Activated T-helper 1 cell treated with anti-CD3 and anti-CD28 coated beads, Interleukin-12 subunit alpha, Interleukin-12 subunit beta, Interleukin-2, Interleukin-4 antibody, amounts not matched to agents 30 ng/mL and 10 ng/mL and 1 ng/mL, durations not matched to agents 14 hours and 24 hours and 36 hours (primary cell): ENCODE measurements around the gene AGAP6. TPM values are rescaled to one million over a fixed set of nuclear protein-coding genes. Genes with fewer than 3 reads are reported as not detected.
"Not testable (repeated sequence)": the region's sequence is repeated elsewhere in the genome, so short reads cannot be mapped to it uniquely, and the experiment has no call there.

Source experiments
- DNase-seq: peaks from one replicate; pipeline ENCODE4 v3.0.0; 2021; ENCODE audit warnings: low spot score
- H3K27ac Mint-ChIP-seq: one replicate; pipeline ENCODE4 v1.8.0; 2021; ENCODE audit warnings: mild to moderate bottlenecking, mixed read lengths
- H3K27me3 Mint-ChIP-seq: one replicate; pipeline ENCODE4 v1.8.0; 2022; ENCODE audit warnings: mild to moderate bottlenecking, moderate library complexity, mixed read lengths; ENCODE audit not compliant: insufficient read depth
- H3K36me3 Mint-ChIP-seq: one replicate; pipeline ENCODE4 v1.8.0; 2021; ENCODE audit warnings: low read depth, mixed read lengths
- H3K4me1 Mint-ChIP-seq: one replicate; pipeline ENCODE4 v1.8.0; 2021; ENCODE audit warnings: low read depth, mixed read lengths
- H3K4me3 Mint-ChIP-seq: one replicate; pipeline ENCODE4 v1.8.0; 2021; ENCODE audit warnings: mild to moderate bottlenecking, moderate library complexity, mixed read lengths
- H3K9me3 Mint-ChIP-seq: one replicate; pipeline ENCODE4 v1.8.0; 2021; ENCODE audit warnings: mixed read lengths
- intact Hi-C: fragments of 100-400 bp; cut with micrococcal nuclease; formaldehyde crosslinking; loops from one replicate; pipeline ENCODE4 v1.15.1; 2024
- total RNA-seq: library from RNA; stranded (reverse); gene quantifications from 2 replicates; pipeline ENCODE4 v1.2.3, GENCODE V29; 2022

AGAP6 gene
- total RNA-seq, result 25.0 and 27.6 TPM in 2 replicates

GRCh38 chr10:49988376-49988775 is at the start of gene AGAP6:
Gene AGAP6 (plus strand): TSS chr10:49988406. CDS start chr10:49988716, 310 bp downstream.
- H3K4me1 Mint-ChIP-seq, H3K36me3 Mint-ChIP-seq, H3K27ac Mint-ChIP-seq, H3K9me3 Mint-ChIP-seq, intact Hi-C loops, H3K4me3 Mint-ChIP-seq, H3K27me3 Mint-ChIP-seq, DNase-seq: not testable (repeated sequence)

GRCh38 chr10:49941447-49942338 is 46.5 kb upstream of the AGAP6 start, which contains the start of the genes PARG and TIMM23B:
Gene PARG (minus strand): TSS chr10:49942027. CDS start chr10:49941725, 302 bp downstream.
Gene TIMM23B (plus strand): TSS chr10:49942053. CDS start chr10:49942195, 142 bp downstream.
- intact Hi-C loops, H3K27me3 Mint-ChIP-seq, H3K9me3 Mint-ChIP-seq: not testable (repeated sequence)
- peaks cover 31% of the 10 kb centered on the region for H3K4me1 Mint-ChIP-seq
- peak within 1 kb of the TSS; percentile 97 for H3K4me3 Mint-ChIP-seq
- DNase-seq, result peak; percentile 82
- peak within 1 kb of the TSS; percentile 94 for H3K27ac Mint-ChIP-seq
- peaks cover 16% of the 10 kb centered on the region for H3K36me3 Mint-ChIP-seq

- Mint-ChIP-seq H3K4me3 (peak overlapping the region; percentile 97), H3K4me1 (peaks cover 31% of the 10 kb centered on the region)
- intact Hi-C loops, result not testable (repeated sequence)
These were observed 45.9 kb upstream of the AGAP6 start for GRCh38 chr10:49942339-49942705.

GRCh38 chr10:49943607-49944006 is 44.6 kb upstream of the AGAP6 start:
- intact Hi-C loops, H3K27me3 Mint-ChIP-seq, H3K9me3 Mint-ChIP-seq, DNase-seq: not testable (repeated sequence)
- peaks cover 18% of the 10 kb centered on the region for H3K36me3 Mint-ChIP-seq
- peak overlapping the region; percentile 55 for H3K27ac Mint-ChIP-seq
- peaks cover 31% of the 10 kb centered on the region for H3K4me1 Mint-ChIP-seq
- peak overlapping the region; percentile 97 for H3K4me3 Mint-ChIP-seq

More at GRCh38 chr10:49942339-49942705, 45.9 kb upstream of the AGAP6 start:
- H3K36me3 Mint-ChIP-seq, result peaks cover 16% of the 10 kb centered on the region
- H3K27me3 Mint-ChIP-seq, H3K9me3 Mint-ChIP-seq, DNase-seq: not testable (repeated sequence)
- H3K27ac Mint-ChIP-seq, result peak overlapping the region; percentile 94

- H3K27ac Mint-ChIP-seq, H3K27me3 Mint-ChIP-seq, intact Hi-C loops, H3K9me3 Mint-ChIP-seq, DNase-seq, H3K4me3 Mint-ChIP-seq, H3K4me1 Mint-ChIP-seq: not testable (repeated sequence)
- H3K36me3 Mint-ChIP-seq, result peaks cover 14% of the 10 kb centered on the region
These were observed 40.1 kb upstream of the AGAP6 start for GRCh38 chr10:49948142-49948541.

GRCh38 chr10:49948737-49949136 is 39.5 kb upstream of the AGAP6 start:
- H3K9me3 Mint-ChIP-seq, H3K27ac Mint-ChIP-seq, H3K4me3 Mint-ChIP-seq, DNase-seq, H3K27me3 Mint-ChIP-seq, intact Hi-C loops, H3K4me1 Mint-ChIP-seq: not testable (repeated sequence)
- H3K36me3 Mint-ChIP-seq, result peaks cover 12% of the 10 kb centered on the region

- DNase-seq, H3K4me3 Mint-ChIP-seq, intact Hi-C loops, H3K4me1 Mint-ChIP-seq, H3K27me3 Mint-ChIP-seq, H3K9me3 Mint-ChIP-seq, H3K27ac Mint-ChIP-seq: not testable (repeated sequence)
- peaks cover 13% of the 10 kb centered on the region for H3K36me3 Mint-ChIP-seq
These were observed 36.2 kb upstream of the AGAP6 start for GRCh38 chr10:49952006-49952405.

- H3K4me3 Mint-ChIP-seq, intact Hi-C loops, H3K9me3 Mint-ChIP-seq, H3K27ac Mint-ChIP-seq, H3K27me3 Mint-ChIP-seq, DNase-seq, H3K4me1 Mint-ChIP-seq: not testable (repeated sequence)
- H3K36me3 Mint-ChIP-seq, result peaks cover 15% of the 10 kb centered on the region
These were observed 35.1 kb upstream of the AGAP6 start for GRCh38 chr10:49953122-49953521.

GRCh38 chr10:49970331-49970857 is 17.8 kb upstream of the AGAP6 start:
- H3K9me3 Mint-ChIP-seq, intact Hi-C loops, H3K27me3 Mint-ChIP-seq, H3K27ac Mint-ChIP-seq, DNase-seq, H3K4me3 Mint-ChIP-seq, H3K4me1 Mint-ChIP-seq: not testable (repeated sequence)
- H3K36me3 Mint-ChIP-seq, result peaks cover 11% of the 10 kb centered on the region

- H3K9me3 Mint-ChIP-seq, H3K27me3 Mint-ChIP-seq, H3K27ac Mint-ChIP-seq, H3K4me3 Mint-ChIP-seq, H3K4me1 Mint-ChIP-seq, H3K36me3 Mint-ChIP-seq, intact Hi-C loops, DNase-seq: not testable (repeated sequence)
These were observed 16.7 kb upstream of the AGAP6 start for GRCh38 chr10:49971466-49971865.

- not testable (repeated sequence) for H3K27ac Mint-ChIP-seq, H3K36me3 Mint-ChIP-seq, H3K9me3 Mint-ChIP-seq
These were observed 16.1 kb upstream of the AGAP6 start for GRCh38 chr10:49972094-49972493.

GRCh38 chr10:49977756-49978155 is 10.4 kb upstream of the AGAP6 start:
- H3K9me3 Mint-ChIP-seq, H3K4me3 Mint-ChIP-seq, H3K4me1 Mint-ChIP-seq, DNase-seq, intact Hi-C loops, H3K27ac Mint-ChIP-seq, H3K27me3 Mint-ChIP-seq: not testable (repeated sequence)
- H3K36me3 Mint-ChIP-seq, result peaks cover 12% of the 10 kb centered on the region

More at GRCh38 chr10:49972094-49972493, 16.1 kb upstream of the AGAP6 start:
- H3K4me3 Mint-ChIP-seq, DNase-seq, intact Hi-C loops, H3K4me1 Mint-ChIP-seq, H3K27me3 Mint-ChIP-seq: not testable (repeated sequence)

GRCh38 chr10:49987207-49987606 is 999 bp upstream of the AGAP6 start:
- H3K4me1 Mint-ChIP-seq, H3K4me3 Mint-ChIP-seq, H3K27ac Mint-ChIP-seq, H3K9me3 Mint-ChIP-seq, H3K36me3 Mint-ChIP-seq, DNase-seq, H3K27me3 Mint-ChIP-seq, intact Hi-C loops: not testable (repeated sequence)
